LNCAP (cell line): Measurements from ENCODE around the gene NAALAD2.

Experiments
- TF ChIP-seq, protein P1 (sequence below): fragments of 450-650 bp; IDR thresholded peaks from 2 replicates; pipeline ENCODE4 v1.5.1; 2017; ENCODE audit warnings: mild to moderate bottlenecking

NAALAD2 gene

GRCh38 chr11:90179923-90180322 lies 45.5 kb downstream of the NAALAD2 start:
- TF ChIP-seq, protein P1, sequence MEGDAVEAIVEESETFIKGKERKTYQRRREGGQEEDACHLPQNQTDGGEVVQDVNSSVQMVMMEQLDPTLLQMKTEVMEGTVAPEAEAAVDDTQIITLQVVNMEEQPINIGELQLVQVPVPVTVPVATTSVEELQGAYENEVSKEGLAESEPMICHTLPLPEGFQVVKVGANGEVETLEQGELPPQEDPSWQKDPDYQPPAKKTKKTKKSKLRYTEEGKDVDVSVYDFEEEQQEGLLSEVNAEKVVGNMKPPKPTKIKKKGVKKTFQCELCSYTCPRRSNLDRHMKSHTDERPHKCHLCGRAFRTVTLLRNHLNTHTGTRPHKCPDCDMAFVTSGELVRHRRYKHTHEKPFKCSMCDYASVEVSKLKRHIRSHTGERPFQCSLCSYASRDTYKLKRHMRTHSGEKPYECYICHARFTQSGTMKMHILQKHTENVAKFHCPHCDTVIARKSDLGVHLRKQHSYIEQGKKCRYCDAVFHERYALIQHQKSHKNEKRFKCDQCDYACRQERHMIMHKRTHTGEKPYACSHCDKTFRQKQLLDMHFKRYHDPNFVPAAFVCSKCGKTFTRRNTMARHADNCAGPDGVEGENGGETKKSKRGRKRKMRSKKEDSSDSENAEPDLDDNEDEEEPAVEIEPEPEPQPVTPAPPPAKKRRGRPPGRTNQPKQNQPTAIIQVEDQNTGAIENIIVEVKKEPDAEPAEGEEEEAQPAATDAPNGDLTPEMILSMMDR = no peak

DNA sequence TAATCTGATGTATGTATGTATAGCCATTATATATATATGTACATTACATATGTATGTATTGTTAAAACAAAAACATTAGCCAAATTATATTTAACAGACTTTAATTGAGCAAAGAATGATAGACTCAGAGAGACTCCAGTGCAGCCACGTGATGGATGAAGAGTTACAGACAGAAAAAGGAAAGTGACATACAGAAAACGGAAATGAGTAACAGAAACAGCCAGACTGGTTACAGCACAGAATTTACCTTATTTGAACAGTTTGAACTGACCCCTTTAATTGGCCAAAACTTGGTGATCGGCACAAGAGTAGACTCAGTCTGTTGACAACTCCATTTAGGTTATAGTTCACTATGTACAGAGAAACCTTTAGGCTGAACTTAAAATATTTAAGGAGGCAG lies 53.4 kb downstream of the NAALAD2 start:
- TF ChIP-seq, protein P1 = no peak

- TF ChIP-seq, protein P1 = no peak
Measured at GRCh38 chr11:90189011-90189410, 54.5 kb downstream of the NAALAD2 start.

- TF ChIP-seq, protein P1 = no peak
Measured at GRCh38 chr11:90192869-90193582, 58.6 kb downstream of the NAALAD2 start.

- TF ChIP-seq, protein P1 = no peak
Measured at GRCh38 chr11:90197377-90197776, 62.9 kb downstream of the NAALAD2 start.

- TF ChIP-seq, protein P1 = no peak
Measured at GRCh38 chr11:90202342-90202741, 67.9 kb downstream of the NAALAD2 start.

- TF ChIP-seq, protein P1 = no peak
Measured at GRCh38 chr11:90204407-90204806, 69.9 kb downstream of the NAALAD2 start.
